GOT3 (cell line): Measurements from ENCODE around the gene SMIM35.

Experiments
- DNase-seq: peaks from one replicate; lab custom pipeline; 2025; ENCODE audit warnings: mixed read lengths; lab: John Stamatoyannopoulos, UW

SMIM35 gene

DNA sequence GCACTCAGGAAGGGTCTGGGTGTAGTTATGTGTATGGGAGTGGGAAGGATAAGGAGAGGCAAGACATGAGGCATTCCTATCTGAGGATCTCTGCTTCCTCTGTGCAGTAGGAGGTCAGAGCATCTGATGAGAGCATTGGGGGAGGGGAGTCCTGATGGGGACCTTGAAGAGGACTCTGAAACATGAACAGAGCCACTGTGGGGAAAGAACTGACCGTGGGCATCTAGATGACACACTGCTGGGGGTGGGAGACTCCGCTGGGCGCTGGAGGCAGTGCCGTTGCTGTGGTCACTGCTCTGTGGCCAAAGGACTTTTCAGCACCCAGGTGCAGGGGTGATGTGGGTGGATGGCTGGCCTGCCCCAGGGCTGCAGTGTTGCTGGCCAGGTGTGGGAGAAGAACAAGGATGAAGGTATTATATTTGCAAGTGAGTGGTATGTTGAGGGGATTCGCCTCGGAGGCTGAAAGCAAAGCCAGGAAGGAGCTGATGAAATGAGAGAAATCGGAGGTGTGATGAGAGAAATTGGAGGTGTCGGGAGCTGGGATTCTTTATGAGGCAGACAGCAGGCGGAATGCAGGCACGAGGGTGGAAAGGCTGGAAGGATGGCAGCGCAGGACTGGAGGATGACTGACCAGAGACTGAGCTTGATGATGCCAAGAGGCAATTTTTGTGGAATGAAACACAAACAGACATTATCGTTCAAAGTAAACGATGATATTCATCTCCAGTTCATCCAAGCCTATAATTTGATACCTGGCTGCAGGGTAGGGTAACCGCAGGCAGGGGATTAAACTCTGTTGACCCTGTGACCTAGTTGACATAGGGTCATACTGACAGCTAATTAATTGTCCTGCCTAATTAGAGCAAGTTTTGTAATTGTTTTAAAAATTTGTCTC is 29.3 kb downstream of the SMIM35 start:
- DNase-seq = no peak

- DNase-seq = no peak
These were observed 30.0 kb downstream of the SMIM35 start for GRCh38 chr11:118056806-118057205.

GRCh38 chr11:118055966-118056365 is 30.8 kb downstream of the SMIM35 start:
- no peak for DNase-seq

DNA sequence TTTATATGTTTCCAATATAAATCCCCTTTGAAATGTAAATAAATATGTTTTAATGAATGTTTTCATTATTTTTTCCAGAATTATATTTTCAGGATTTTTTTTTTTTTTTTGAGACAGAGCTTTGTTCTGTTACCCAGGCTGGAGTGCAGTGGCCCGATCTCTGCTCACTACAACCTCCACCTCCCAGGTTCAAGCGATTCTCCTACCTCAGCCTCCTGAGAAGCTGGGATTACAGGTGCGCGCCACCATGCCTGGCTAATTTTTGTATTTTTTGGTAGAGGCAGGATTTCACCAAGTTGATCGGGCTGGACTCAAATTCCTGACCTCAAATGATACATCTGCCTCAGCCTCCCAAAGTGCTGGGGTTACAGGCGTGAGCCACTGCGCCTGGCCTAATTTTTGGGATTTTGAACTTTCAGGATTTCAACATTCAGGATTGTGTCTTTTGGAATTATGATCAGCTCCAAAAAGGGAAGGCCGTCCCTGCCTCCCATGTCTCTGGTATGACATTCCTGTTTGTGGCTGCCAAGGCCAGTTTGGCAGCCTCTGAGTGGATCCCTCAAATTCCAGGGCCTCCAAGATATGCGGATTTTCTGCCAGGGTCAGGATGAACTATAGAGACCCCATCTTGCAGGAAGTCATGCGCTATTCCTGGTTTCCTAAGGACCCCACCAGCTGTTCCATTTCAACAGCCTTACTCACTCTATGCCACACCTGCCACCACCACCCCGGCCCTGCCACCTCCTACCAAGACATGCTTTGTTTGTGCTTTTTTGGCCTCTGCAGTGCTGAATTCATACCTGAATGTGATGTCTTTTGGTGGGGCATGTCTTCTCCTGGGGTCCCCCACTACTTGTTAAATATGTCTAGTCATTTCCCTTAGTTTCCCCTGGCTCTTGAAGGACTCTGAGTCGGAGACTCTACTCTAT is 31.8 kb downstream of the SMIM35 start:
- no peak for DNase-seq

GRCh38 chr11:118052581-118053206 is 34.1 kb downstream of the SMIM35 start:
- DNase-seq = no peak

- DNase-seq = no peak
These were observed 34.9 kb downstream of the SMIM35 start for GRCh38 chr11:118051611-118052461.

GRCh38 chr11:118051136-118051610 is 35.6 kb downstream of the SMIM35 start:
- DNase-seq = no peak

DNA sequence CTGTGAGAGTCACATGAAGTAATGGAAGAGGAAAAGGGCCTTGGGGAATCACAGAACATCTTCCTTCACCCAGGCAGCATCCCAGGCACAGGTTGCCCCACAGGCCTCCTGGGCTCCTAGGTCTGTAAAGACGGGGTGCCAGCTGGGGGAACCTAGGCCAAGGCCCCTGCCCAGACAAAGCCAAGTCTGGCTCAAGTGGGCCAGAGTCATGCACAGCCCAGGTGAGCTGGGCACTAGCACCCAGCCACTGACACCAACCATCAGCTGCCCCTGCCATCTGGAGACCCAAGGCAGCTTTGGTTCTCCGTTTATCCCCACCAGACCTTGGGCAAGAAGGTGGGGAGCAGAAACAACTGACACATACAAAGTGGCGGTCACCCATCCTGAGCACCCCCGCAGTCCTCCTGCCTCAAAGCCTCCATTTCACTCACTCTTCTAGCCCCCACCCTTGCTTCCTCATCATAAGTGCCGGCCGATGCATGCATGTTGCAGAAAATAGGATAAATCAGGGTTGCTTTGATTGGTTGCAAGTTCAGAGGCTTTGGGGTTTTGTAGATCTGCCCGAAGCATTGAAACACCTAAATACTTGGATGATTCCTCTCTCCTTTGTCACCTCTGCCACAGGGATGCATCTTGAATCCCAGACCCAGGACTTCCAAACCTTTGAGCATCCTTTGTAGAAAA is 36.4 kb downstream of the SMIM35 start:
- DNase-seq = no peak

GRCh38 chr11:118049771-118050170 is 37.0 kb downstream of the SMIM35 start:
- DNase-seq = no peak

DNA sequence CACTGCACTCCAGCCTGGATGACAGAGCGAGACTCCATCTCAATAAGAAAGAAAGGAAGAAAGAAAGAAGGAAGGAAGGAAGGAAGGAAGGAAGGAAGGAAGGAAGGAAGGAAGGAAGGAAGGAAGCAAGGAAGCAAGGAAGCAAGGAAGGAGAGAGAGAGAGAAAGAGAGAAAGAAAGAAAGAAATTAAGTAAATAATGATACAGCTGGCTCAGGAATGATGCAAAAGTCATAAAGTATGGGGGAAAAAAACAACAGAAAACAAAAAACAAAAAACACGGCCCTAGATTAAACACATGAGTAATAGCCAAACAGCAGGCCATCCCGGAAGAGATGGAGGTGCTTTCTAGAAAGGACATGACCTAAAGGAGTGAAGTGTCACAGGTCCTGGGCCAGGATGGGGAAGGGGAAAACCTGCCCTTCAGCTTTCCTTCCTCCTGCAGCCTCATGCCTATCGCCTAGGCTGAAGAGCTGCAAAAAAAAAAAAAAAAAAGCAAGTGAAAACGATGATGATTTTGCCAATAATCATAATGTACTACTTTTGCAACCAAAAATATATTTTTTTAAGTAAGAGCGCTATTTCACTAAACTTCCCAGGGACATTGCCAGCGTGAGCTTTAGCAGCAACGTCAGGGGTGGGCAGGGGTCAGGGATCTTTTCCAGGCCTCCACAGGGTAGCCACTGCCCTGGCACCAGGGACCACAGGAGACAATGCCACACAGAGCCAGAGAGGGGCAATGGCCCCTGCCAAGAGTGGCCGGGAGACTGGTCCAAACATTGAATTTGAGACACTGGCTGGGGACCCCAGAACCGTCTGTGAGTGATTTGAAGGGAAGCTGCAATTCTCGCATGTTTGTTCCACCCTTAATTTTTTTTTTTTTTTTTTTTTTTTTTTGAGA is 38.0 kb downstream of the SMIM35 start:
- no peak for DNase-seq

- no peak for DNase-seq
These were observed 39.0 kb downstream of the SMIM35 start for GRCh38 chr11:118047749-118048148.

DNA sequence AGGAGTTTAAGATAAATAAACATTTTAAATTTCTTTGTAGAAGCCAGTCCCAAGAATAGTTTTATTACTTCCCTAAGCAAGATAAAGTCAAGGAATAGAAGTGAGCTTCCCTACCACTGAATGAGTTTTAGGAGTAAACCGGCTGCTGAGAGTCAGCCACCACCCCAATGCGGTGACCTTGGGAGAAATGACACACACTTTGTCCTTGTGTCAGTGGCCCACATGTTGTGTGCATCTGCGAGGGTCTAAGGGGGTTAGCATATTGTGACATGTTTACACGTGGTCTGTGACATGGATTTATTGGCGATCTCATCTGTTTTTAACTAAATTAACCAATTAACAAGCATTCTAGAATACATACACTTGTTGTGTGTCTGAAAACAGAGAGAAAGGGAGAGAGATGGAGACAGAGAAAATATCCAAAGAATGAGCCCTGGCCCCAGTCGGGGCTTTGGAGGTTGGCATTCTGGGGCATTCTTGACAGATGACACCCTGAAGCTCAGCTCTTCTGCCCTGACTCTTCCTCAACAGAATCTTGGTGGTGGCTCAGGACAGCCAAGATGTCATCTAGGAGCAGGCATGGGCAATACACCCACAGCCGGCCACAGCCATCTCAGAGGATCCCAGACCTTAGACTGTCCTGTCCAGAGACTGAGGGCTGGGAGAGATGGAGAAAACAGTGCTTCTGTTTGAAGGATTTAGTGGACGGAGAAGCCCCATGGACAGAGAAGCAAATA is 39.6 kb downstream of the SMIM35 start:
- DNase-seq = no peak

GRCh38 chr11:118046051-118046963 is 40.5 kb downstream of the SMIM35 start:
- DNase-seq = no peak

- DNase-seq = no peak
These were observed 41.6 kb downstream of the SMIM35 start for GRCh38 chr11:118045191-118045590.

- DNase-seq = no peak
These were observed 44.0 kb downstream of the SMIM35 start for GRCh38 chr11:118042796-118043195.

GRCh38 chr11:118042141-118042540 is 44.6 kb downstream of the SMIM35 start:
- DNase-seq = no peak

- no peak for DNase-seq
These were observed 53.3 kb downstream of the SMIM35 start for GRCh38 chr11:118033443-118033842.

DNA sequence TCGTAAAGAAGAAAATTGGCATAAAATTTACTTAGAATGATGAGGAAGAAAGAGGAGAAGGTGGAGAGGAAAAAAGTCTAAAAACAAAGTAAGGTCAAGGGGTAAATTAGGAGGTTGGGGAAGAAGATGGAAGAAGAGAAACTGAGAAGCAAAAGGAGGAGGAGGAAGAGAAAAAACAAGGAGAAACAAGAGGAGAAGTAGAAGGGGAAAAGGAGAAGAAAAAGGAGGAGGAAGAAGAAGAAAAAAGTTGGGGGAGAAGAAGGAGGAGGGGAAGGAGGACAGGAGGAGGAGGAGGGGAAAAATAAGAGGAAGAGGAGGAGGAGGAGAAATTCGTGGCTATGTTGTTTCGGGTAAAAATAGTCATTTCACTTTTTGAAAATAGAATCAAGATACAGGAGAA is 58.1 kb downstream of the SMIM35 start:
- no peak for DNase-seq
